ENCODE data around the gene LAMA3.

The LAMA3 gene

DNA sequence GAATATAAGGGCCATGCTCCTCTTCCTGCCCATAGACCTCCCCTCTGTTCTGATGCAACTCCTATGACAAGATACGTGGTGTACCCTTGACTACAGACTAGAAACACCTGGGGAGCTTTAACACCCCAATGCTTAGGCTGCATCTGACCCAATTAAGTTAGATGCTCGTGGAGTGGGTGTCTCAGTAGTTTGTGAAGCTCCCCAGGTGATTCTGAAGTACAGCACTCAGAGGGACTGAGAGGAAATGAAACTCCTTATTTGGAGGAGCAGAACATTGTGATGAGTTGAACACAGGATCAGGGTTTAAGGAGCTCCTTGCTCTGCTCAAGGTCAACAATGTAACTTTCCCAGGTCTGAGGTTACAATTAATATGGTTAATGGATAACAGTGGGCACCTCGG is 245.0 kb downstream of the LAMA3 start:
- H3K27ac ChIP-seq (ENCODE audit: low read length): no peak overlapping the region
- H3K9me3 ChIP-seq (ENCODE audit: insufficient read depth, low read depth, low read length): no peaks in the 10 kb centered on the region
- H3K4me1 ChIP-seq (ENCODE audit: insufficient read depth, low read length): no peaks in the 10 kb centered on the region
- no peaks in the 10 kb centered on the region for H3K36me3 ChIP-seq (ENCODE audit: insufficient read depth, low read depth, low read length)
- no peak overlapping the region for H3K4me3 ChIP-seq (ENCODE audit: low read length)
- H3K27me3 ChIP-seq (ENCODE audit: insufficient read depth, low read length): no peaks in the 10 kb centered on the region
- no peak overlapping the region for H3K9ac ChIP-seq (ENCODE audit: low read depth, low read length)

DNA sequence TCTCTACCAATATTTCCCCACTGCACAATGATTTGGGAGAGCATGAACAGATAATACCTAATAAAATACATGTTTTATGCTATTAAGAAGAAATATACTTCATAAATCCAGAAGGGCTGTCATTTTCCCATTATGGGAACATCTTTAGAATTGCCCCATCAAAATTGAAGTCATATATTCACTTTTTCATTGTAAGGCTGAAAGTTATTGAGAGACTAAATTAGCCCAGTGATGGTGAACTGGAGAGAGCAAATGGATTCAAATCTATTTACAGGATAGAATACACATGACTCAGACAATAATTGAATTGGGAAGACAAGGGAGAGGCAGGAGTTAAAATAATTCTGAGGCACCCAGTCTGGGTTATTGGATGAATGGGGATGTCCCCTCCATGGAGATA is 245.6 kb downstream of the LAMA3 start:
- H3K4me1 ChIP-seq (ENCODE audit: insufficient read depth, low read length): no peaks in the 10 kb centered on the region
- no peaks in the 10 kb centered on the region for H3K9me3 ChIP-seq (ENCODE audit: insufficient read depth, low read depth, low read length)
- no peak overlapping the region for H3K4me3 ChIP-seq (ENCODE audit: low read length)
- H3K9ac ChIP-seq (ENCODE audit: low read depth, low read length): no peak overlapping the region
- H3K27ac ChIP-seq (ENCODE audit: low read length): no peak overlapping the region
- no peaks in the 10 kb centered on the region for H3K27me3 ChIP-seq (ENCODE audit: insufficient read depth, low read length)
- no peaks in the 10 kb centered on the region for H3K36me3 ChIP-seq (ENCODE audit: insufficient read depth, low read depth, low read length)

DNA sequence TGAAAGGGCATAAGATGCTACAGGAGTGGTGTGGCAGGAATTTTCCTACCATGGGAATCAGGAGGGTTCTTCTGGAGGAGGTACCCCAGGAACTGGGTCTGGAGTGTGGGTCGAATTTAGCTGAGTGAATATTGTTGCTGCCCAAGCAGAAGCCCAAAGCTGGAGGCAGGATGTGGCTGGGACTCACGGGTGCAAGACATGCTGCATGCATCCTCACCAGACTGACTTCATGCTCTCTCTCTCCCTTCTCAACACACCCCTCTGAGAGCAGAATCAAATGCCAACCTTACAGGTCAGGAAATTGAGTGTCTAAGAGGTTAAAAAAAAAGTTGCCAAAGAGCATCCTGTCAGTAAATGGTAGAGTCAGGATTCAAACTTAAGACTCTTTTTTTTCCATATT is 246.6 kb downstream of the LAMA3 start:
- no peaks in the 10 kb centered on the region for H3K9me3 ChIP-seq (ENCODE audit: insufficient read depth, low read depth, low read length)
- no peaks in the 10 kb centered on the region for H3K36me3 ChIP-seq (ENCODE audit: insufficient read depth, low read depth, low read length)
- H3K27ac ChIP-seq (ENCODE audit: low read length): no peak overlapping the region
- H3K4me1 ChIP-seq (ENCODE audit: insufficient read depth, low read length): no peaks in the 10 kb centered on the region
- H3K4me3 ChIP-seq (ENCODE audit: low read length): no peak overlapping the region
- no peaks in the 10 kb centered on the region for H3K27me3 ChIP-seq (ENCODE audit: insufficient read depth, low read length)
- no peak overlapping the region for H3K9ac ChIP-seq (ENCODE audit: low read depth, low read length)

GRCh38 chr18:23936381-23936958 is 247.2 kb downstream of the LAMA3 start:
- H3K27me3 ChIP-seq (ENCODE audit: insufficient read depth, low read length): no peaks in the 10 kb centered on the region
- H3K9ac ChIP-seq (ENCODE audit: low read depth, low read length): no peak overlapping the region
- no peaks in the 10 kb centered on the region for H3K4me1 ChIP-seq (ENCODE audit: insufficient read depth, low read length)
- no peaks in the 10 kb centered on the region for H3K36me3 ChIP-seq (ENCODE audit: insufficient read depth, low read depth, low read length)
- H3K9me3 ChIP-seq (ENCODE audit: insufficient read depth, low read depth, low read length): no peaks in the 10 kb centered on the region
- H3K27ac ChIP-seq (ENCODE audit: low read length): no peak overlapping the region
- H3K4me3 ChIP-seq (ENCODE audit: low read length): no peak overlapping the region

GRCh38 chr18:23938043-23938756 is 248.9 kb downstream of the LAMA3 start:
- no peaks in the 10 kb centered on the region for H3K36me3 ChIP-seq (ENCODE audit: insufficient read depth, low read depth, low read length)

GRCh38 chr18:23938901-23939341 is 249.7 kb downstream of the LAMA3 start:
- H3K4me3 ChIP-seq (ENCODE audit: low read length): no peak overlapping the region
- H3K27ac ChIP-seq (ENCODE audit: low read length): no peak overlapping the region
- H3K36me3 ChIP-seq (ENCODE audit: insufficient read depth, low read depth, low read length): no peaks in the 10 kb centered on the region
- no peaks in the 10 kb centered on the region for H3K9me3 ChIP-seq (ENCODE audit: insufficient read depth, low read depth, low read length)
- H3K4me1 ChIP-seq (ENCODE audit: insufficient read depth, low read length): 0 out of 2 replicates have a peak, but pooled peaks cover 4% of the 10 kb centered on the region
- H3K27me3 ChIP-seq (ENCODE audit: insufficient read depth, low read length): no peaks in the 10 kb centered on the region
- H3K9ac ChIP-seq (ENCODE audit: low read depth, low read length): no peak overlapping the region

More at GRCh38 chr18:23938043-23938756, 248.9 kb downstream of the LAMA3 start:
- Histone ChIP-seq H3K9me3 (ENCODE audit: insufficient read depth, low read depth, low read length) (no peaks in the 10 kb centered on the region), H3K27ac (ENCODE audit: low read length) (no peak overlapping the region), H3K4me3 (ENCODE audit: low read length) (no peak overlapping the region), H3K9ac (ENCODE audit: low read depth, low read length) (no peak overlapping the region), H3K4me1 (ENCODE audit: insufficient read depth, low read length) (0 out of 2 replicates have a peak, but pooled peaks cover 4% of the 10 kb centered on the region), H3K27me3 (ENCODE audit: insufficient read depth, low read length) (no peaks in the 10 kb centered on the region)

DNA sequence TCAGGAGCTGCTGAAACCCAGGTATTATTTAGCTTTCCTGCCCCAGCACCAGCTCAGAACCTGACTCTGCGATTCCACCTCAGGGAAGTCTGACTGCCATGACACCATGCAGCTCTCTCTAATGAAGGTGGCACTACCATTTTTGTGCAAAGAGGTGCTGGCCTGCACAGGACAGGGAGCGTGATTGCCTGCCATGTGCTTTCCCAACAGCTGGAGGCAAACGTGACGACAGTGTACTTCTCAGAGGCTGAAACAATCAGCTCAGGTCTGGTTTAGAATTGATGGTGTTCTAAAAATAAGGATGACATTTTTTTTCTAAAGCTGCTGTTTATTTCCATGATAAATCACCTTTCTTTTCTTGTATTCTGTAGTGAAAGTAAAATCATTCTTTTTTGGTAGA is 250.1 kb downstream of the LAMA3 start:
- Histone ChIP-seq H3K9me3 (ENCODE audit: insufficient read depth, low read depth, low read length) (no peaks in the 10 kb centered on the region), H3K4me1 (ENCODE audit: insufficient read depth, low read length) (0 out of 2 replicates have a peak, but pooled peaks cover 4% of the 10 kb centered on the region), H3K36me3 (ENCODE audit: insufficient read depth, low read depth, low read length) (no peaks in the 10 kb centered on the region), H3K9ac (ENCODE audit: low read depth, low read length) (no peak overlapping the region), H3K27me3 (ENCODE audit: insufficient read depth, low read length) (no peaks in the 10 kb centered on the region), H3K27ac (ENCODE audit: low read length) (no peak overlapping the region), H3K4me3 (ENCODE audit: low read length) (no peak overlapping the region)

GRCh38 chr18:23939896-23940295 is 250.6 kb downstream of the LAMA3 start:
- no peak overlapping the region for H3K4me3 ChIP-seq (ENCODE audit: low read length)
- H3K4me1 ChIP-seq (ENCODE audit: insufficient read depth, low read length): 0 out of 2 replicates have a peak, but pooled peaks cover 4% of the 10 kb centered on the region
- H3K9ac ChIP-seq (ENCODE audit: low read depth, low read length): no peak overlapping the region
- H3K27ac ChIP-seq (ENCODE audit: low read length): no peak overlapping the region
- no peaks in the 10 kb centered on the region for H3K36me3 ChIP-seq (ENCODE audit: insufficient read depth, low read depth, low read length)
- H3K9me3 ChIP-seq (ENCODE audit: insufficient read depth, low read depth, low read length): no peaks in the 10 kb centered on the region
- H3K27me3 ChIP-seq (ENCODE audit: insufficient read depth, low read length): no peaks in the 10 kb centered on the region

DNA sequence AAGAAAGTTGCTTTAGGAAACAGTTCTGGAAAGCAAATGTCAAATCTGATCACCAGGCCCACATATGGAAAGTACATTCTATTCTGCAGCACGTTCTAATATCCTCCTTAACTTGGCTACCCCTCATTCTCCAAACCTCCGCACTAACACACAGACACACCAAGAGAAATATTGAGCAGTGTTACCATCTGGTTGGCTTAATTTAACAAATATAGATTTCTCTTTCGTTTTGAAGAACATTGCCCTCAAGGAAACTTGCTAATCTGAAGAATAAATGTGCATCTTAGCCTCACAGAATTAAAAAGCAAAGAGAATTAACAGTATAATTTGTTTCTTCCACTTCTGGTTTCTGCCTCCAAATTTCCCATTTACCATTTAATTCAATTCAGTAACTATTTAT is 252.5 kb downstream of the LAMA3 start:
- Histone ChIP-seq H3K27me3 (ENCODE audit: insufficient read depth, low read length) (no peaks in the 10 kb centered on the region), H3K4me3 (ENCODE audit: low read length) (no peak overlapping the region), H3K36me3 (ENCODE audit: insufficient read depth, low read depth, low read length) (no peaks in the 10 kb centered on the region), H3K4me1 (ENCODE audit: insufficient read depth, low read length) (0 out of 2 replicates have a peak, but pooled peaks cover 4% of the 10 kb centered on the region), H3K9me3 (ENCODE audit: insufficient read depth, low read depth, low read length) (no peaks in the 10 kb centered on the region), H3K27ac (ENCODE audit: low read length) (no peak overlapping the region), H3K9ac (ENCODE audit: low read depth, low read length) (no peak overlapping the region)

DNA sequence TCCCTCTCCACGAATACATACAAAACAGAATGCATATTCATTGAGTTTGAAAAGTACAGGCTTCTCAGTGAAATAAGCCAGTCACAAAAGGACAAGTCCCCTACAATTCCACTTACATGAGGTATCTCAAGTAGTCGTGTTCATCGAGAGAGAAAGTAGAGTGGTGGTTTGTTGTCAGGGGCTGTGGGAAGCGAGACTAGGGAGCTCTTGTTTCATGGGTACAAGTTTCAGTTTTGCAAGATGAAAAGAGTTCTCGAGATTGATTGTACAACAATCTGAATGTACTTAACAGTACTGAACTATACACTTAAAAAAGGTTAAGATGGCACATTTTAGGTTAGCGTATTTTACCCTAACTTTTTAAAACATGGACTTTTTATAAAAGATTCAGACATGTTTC is 253.9 kb downstream of the LAMA3 start:
- Histone ChIP-seq H3K9ac (ENCODE audit: low read depth, low read length) (no peak overlapping the region), H3K4me3 (ENCODE audit: low read length) (no peak overlapping the region), H3K4me1 (ENCODE audit: insufficient read depth, low read length) (0 out of 2 replicates have a peak, but pooled peaks cover 4% of the 10 kb centered on the region), H3K36me3 (ENCODE audit: insufficient read depth, low read depth, low read length) (no peaks in the 10 kb centered on the region), H3K9me3 (ENCODE audit: insufficient read depth, low read depth, low read length) (no peaks in the 10 kb centered on the region), H3K27ac (ENCODE audit: low read length) (no peak overlapping the region), H3K27me3 (ENCODE audit: insufficient read depth, low read length) (no peaks in the 10 kb centered on the region)

GRCh38 chr18:23943903-23944624 is 254.8 kb downstream of the LAMA3 start:
- Histone ChIP-seq H3K9ac (ENCODE audit: low read depth, low read length) (no peak overlapping the region), H3K9me3 (ENCODE audit: insufficient read depth, low read depth, low read length) (no peaks in the 10 kb centered on the region), H3K4me1 (ENCODE audit: insufficient read depth, low read length) (0 out of 2 replicates have a peak, but pooled peaks cover 4% of the 10 kb centered on the region), H3K36me3 (ENCODE audit: insufficient read depth, low read depth, low read length) (no peaks in the 10 kb centered on the region), H3K4me3 (ENCODE audit: low read length) (no peak overlapping the region), H3K27me3 (ENCODE audit: insufficient read depth, low read length) (no peaks in the 10 kb centered on the region), H3K27ac (ENCODE audit: low read length) (no peak overlapping the region)

All from iPS-20b (cell line).